GM21526 (cell line): ENCODE data around the gene NUBP2.

Source experiments
- ATAC-seq: cut with Tn5 transposase; IDR thresholded peaks from one replicate; pipeline ENCODE4 v1.9.1; 2021; ENCODE audit warnings: moderate library complexity; ENCODE audit not compliant: unreplicated experiment, low FRiP score

The NUBP2 gene

GRCh38 chr16:1782408-1783264 is at the start of gene NUBP2, which contains the start of gene SPSB3:
NUBP2 (plus strand) TSS chr16:1782960; CDS start chr16:1783021, 61 bp downstream.
SPSB3 (minus strand) TSS chr16:1782571; CDS start chr16:1781483, 1,088 bp downstream.
- ATAC-seq, result peak; percentile 73

- ATAC-seq, result no peak
Observed at GRCh38 chr16:1734123-1734522, 48.6 kb upstream of the NUBP2 start.

GRCh38 chr16:1734816-1735215 is 47.9 kb upstream of the NUBP2 start:
- ATAC-seq, result no peak

- ATAC-seq, result no peak
Observed at GRCh38 chr16:1740234-1740633, 42.5 kb upstream of the NUBP2 start.

- no peak for ATAC-seq
Observed at GRCh38 chr16:1740781-1741490, 41.8 kb upstream of the NUBP2 start.

GRCh38 chr16:1741553-1742165 is 41.1 kb upstream of the NUBP2 start:
- no peak for ATAC-seq

GRCh38 chr16:1743376-1744337 is 39.1 kb upstream of the NUBP2 start:
- no peak for ATAC-seq

GRCh38 chr16:1744338-1744840 is 38.4 kb upstream of the NUBP2 start:
- ATAC-seq, result no peak

- no peak for ATAC-seq
Observed at GRCh38 chr16:1745181-1745899, 37.4 kb upstream of the NUBP2 start.

- no peak for ATAC-seq
Observed at GRCh38 chr16:1745900-1746692, 36.7 kb upstream of the NUBP2 start.

GRCh38 chr16:1746693-1747195 is 36.0 kb upstream of the NUBP2 start:
- ATAC-seq, result no peak

- ATAC-seq, result no peak
Observed at GRCh38 chr16:1747934-1748333, 34.8 kb upstream of the NUBP2 start.

- no peak for ATAC-seq
Observed at GRCh38 chr16:1749152-1750117, 33.3 kb upstream of the NUBP2 start.

- no peak for ATAC-seq
Observed at GRCh38 chr16:1751946-1752345, 30.8 kb upstream of the NUBP2 start.

GRCh38 chr16:1752853-1753252 is 29.9 kb upstream of the NUBP2 start:
- ATAC-seq, result no peak

GRCh38 chr16:1754204-1754603 is 28.6 kb upstream of the NUBP2 start:
- no peak for ATAC-seq
